GM19193 (cell line): ENCODE data around the gene RANBP1.

Experiments
- POLR2A ChIP-seq: IDR thresholded peaks from 4 replicates; pipeline ENCODE4 v1.6.1; 2011; ENCODE audit not compliant: insufficient read depth, insufficient read length; ENCODE audit errors: extremely low read depth

Gene RANBP1

DNA sequence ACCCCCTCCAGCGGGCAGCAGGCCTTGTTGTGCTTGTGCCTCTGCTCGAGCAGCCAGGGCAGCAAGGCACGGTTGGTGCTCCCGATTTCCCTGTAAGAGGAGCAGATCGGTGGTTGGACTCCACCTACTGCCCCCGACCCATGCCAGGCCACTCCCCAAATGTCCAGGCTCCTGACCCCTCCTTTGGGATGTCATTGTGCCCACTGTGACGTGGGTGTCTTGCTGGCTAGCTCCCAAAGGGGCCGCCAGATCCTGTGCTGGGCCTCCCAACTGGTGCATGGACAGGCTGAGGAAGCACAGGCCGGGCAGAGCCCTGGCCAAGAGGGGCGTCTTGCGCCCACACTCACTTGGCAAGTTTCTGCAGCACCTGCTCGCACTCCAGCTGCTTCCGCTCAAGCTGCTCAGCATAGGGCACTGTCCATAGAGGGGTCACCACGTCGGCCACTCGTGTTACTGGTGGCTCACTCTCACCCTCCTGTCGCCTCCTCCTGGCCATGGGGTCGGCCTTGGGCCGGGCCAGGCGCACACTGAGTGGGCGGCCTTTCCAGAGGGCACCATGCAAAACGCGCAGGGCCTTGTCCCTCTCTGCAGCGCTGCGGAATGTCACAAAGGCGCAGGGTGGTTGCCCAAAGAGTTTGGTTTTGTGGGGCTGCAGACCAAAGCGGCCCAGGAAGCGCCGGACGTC is at the start of gene RANBP1:
RANBP1 (plus strand) TSS at position 414 of the 685 bp plus-strand sequence; CDS start at position 495, 81 bp downstream.
- TF ChIP-seq POLR2A: no peak

GRCh38 chr22:20066617-20067383 is 49.1 kb upstream of the RANBP1 start:
- no peak for TF ChIP-seq POLR2A

DNA sequence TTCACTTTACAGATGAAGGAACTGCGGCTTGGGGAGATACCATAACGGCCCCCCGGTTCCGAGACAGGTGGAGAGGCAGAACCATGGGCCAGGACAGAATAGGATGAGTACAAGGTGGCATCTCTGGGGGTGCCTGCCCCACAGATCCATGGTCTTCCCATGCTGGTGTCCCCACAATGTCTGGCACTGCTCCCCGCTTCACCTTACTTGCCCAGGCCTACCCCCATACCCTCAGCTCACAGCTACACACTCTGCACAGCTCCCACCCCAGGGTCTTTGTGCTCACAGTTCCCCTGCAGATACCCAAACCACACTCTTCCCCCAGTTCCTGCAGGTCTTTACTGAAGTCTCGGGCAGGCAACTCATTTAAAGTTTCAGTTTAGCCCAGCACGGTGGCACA is 47.3 kb upstream of the RANBP1 start:
- TF ChIP-seq POLR2A: no peak

DNA sequence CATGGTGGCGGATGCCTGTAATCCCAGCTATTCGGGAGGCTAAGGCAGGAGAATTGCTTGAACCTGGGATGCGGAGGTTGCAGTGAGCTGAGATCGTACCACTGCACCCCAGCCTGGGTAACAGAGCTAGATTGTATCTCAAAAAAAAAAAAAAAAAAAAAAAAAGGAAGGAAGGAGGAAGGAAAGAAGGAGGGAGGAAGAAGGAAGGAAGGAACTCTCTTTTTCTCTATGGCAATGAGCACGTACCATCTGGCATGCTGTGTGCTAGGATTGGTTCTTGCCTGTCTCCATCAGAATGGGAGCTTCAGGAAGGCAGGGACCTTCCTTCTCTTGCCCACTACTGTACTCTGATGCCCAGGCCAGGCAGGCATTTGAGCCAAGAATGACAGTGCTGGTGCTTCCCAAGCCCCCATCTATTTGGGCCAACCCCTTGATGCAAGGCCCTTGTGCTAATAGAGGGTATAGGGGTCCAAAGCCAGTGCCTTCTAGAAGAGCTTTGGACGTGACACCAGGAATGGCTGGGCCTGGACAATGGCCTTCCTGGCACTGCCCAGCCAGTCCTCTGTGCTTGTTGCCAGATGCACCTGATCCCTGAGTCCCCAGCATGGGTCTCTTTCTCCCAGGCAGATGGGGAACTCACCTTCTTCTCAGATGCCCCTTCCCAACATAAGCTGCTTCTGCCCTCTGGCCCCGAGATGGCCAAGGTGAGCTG is 46.4 kb upstream of the RANBP1 start:
- no peak for TF ChIP-seq POLR2A

DNA sequence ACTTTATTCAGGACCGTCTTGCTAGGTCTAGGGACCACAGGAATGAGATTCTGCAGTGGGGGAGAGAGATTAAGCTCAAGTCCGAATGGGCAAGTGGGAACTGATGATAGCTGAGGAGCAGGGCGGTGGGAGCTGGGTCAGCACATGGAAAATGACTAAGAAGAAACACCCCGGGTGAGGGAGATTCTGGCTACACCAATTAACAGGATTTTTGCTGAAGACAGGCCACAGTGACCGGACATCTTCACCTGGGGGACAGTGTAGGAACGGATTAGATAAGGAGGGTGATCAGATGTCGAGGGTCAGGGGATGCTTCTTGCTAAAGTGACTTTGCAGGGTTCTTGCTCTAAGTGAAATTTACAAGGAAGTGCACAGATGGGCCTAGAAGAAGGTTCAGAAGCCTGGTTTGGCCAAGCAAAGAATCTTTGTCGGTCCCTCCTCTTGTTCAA is 44.4 kb upstream of the RANBP1 start:
- TF ChIP-seq POLR2A: no peak

- no peak for TF ChIP-seq POLR2A
These were observed 39.2 kb upstream of the RANBP1 start for GRCh38 chr22:20076627-20077172.

DNA sequence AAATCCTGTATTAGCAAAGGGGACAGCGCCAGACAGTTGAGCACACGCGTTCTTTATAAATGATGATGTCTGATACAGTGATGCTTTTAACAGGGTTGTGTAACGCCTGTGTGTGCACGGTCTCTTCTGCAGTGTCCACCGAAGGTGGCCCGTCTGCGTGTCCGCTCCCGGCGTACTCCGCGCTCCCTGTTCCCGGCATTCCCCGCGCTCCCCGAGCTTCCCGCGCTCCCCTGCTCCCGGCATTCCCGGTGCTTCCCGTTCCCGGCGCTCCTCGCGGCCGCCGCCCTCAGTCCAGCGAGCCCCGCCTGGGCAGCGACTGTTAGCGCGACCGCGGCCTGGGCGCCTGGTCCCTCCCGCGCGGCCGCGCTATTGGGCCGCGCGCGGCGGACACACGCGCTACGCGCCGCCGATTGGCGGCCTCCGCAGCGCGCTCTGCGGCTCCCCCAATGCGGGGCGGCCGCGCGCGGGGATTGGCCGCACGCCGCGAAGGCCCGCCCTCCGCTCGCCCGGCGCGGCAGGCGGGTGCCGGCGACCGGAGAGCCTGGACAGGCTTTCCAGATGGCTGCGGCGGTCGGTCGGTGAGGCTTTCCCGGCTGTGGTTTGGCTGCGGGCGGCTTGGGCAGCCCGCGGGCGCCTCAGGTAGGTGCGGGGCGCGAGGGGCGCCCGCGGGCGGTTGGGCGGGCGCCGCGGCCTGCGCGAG is 36.0 kb upstream of the RANBP1 start, which contains the start of gene DGCR8:
DGCR8 (plus strand) TSS at position 497 of the 700 bp plus-strand sequence. CDS start 5,723 bp downstream, outside the sequence.
- peak; percentile 74 for TF ChIP-seq POLR2A

- no peak for TF ChIP-seq POLR2A
These were observed 35.5 kb upstream of the RANBP1 start for GRCh38 chr22:20080445-20080775.

GRCh38 chr22:20080776-20081654 is 34.9 kb upstream of the RANBP1 start:
- TF ChIP-seq POLR2A: no peak

GRCh38 chr22:20083157-20083890 is 32.6 kb upstream of the RANBP1 start:
- TF ChIP-seq POLR2A: no peak

DNA sequence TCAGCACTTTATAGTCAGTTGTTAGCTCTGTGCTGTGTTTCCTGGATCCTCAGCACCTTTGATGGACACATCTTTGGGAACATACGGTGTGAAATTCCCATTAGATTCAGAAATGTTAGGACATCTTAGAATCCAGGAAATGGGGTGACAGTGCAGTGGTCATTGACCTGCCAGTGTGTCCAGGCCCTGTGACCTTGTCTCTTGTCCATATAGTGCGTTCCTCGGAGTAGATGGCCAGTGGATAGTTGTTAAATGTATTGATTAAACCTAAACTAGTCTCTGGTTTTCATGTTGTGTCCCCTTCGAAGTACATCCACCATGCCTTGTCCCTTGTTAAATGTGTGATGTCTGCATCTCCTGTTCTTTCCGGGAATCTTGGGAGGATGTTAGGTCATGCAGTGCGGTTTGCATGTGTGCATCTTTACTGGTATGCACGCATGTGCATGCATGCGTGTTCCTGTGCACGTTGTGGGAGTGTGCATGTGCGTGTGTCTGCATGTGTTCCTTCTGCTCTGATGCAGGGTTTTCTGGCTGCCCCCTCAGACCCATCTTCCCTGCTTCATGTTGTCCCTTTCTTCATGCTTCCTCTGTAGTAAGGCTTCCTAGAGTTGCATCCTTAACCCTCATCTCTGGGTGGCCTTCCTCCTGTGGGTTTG is 31.9 kb upstream of the RANBP1 start:
- no peak for TF ChIP-seq POLR2A
